GM18907 (cell line): Measurements from ENCODE around the gene ATP2A2.
"Not testable (repeated sequence)": the region's sequence is repeated elsewhere in the genome, so short reads cannot be mapped to it uniquely, and the experiment has no call there.

Experiments used
- ATAC-seq: cut with Tn5 transposase; IDR thresholded peaks from one replicate; pipeline ENCODE4 v1.9.1; 2021; ENCODE audit warnings: mild to moderate bottlenecking, moderate library complexity; ENCODE audit not compliant: unreplicated experiment

ATP2A2 gene

DNA sequence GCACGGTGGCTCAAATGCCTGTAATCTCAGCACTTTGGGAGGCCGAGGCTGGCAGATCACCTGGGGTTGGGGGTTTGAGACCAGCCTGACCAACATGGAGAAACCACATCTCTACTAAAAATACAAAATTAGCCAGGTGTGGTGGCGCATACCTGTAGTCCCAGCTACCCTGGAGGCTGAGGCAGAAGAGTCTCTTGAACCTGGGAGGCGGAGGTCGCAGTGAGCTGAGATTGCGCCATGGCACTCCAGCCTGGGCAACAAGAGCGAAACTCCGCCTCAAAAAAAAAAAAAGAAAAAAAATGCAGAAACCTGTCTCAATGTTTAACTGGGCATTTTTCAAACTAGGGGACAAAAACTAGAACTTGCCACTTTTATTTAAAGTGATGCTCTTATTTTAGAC, 59.2 kb downstream of the ATP2A2 start:
- ATAC-seq: not testable (repeated sequence)

DNA sequence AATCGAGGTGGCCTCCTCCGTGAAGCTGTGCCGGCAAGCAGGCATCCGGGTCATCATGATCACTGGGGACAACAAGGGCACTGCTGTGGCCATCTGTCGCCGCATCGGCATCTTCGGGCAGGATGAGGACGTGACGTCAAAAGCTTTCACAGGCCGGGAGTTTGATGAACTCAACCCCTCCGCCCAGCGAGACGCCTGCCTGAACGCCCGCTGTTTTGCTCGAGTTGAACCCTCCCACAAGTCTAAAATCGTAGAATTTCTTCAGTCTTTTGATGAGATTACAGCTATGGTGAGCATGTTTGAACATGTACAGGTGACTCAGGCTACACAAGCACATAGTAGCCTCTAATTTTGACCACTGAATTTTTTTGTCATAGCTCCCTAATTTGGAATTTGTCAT, 59.7 kb downstream of the ATP2A2 start:
- no peak for ATAC-seq

DNA sequence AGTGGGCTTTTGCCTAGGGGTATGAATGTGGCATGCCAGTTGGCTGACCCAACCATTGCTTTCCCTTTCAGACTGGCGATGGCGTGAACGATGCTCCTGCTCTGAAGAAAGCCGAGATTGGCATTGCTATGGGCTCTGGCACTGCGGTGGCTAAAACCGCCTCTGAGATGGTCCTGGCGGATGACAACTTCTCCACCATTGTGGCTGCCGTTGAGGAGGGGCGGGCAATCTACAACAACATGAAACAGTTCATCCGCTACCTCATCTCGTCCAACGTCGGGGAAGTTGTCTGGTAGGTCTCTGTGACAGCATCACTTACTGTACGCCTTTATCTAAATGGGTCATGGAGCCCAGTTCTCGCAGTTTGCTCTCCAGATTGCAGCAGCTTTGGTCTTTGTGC, 61.1 kb downstream of the ATP2A2 start:
- ATAC-seq: no peak

DNA sequence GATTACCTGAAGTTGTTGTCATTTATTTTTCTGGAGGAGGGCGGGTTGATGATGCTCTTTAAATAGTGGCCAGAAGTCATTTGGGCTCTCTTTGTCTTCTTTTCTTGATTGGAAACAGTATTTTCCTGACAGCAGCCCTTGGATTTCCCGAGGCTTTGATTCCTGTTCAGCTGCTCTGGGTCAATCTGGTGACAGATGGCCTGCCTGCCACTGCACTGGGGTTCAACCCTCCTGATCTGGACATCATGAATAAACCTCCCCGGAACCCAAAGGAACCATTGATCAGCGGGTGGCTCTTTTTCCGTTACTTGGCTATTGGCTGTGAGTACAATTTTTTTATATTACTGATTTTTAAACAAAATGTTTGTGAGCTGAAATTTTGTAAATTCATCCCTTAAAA, 62.1 kb downstream of the ATP2A2 start:
- no peak for ATAC-seq

DNA sequence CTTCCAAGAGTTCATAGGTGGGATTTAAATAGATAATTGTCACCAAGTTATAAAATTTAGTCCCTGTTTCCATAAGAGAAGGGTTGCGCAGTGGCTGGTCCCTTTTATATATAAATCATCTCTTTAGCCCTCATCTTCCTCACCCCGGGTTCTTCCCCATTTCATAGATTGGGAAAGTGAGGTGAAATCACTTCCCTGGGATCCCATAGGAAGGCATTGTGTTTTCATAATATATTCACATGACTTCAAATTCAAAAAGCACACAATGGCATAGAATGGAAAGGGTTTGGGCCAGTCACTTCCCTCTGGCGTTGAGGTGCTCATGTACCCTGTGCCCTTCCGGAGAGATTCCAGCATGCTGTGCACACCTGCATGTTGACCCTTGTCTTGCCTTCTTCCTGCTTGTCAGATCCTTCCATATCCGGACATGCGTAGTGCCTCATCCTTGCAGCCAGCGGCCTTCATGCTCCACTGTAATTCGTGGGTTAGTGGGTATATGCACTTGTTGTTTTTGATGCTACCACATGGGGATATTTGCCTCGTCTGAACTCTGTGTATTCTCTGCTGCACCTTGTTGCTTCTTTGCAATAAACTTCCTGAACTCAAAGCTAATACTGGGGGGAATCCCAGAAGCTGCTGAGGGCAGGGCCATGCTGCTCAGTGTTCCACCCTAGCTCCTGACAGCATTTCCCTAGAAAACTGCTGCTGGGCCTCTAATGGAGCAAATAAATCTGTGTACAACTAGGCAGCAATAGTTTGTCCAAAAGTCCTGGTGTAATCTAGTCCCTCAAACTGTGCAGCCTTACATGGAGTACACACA, 62.9 kb downstream of the ATP2A2 start:
- no peak for ATAC-seq

DNA sequence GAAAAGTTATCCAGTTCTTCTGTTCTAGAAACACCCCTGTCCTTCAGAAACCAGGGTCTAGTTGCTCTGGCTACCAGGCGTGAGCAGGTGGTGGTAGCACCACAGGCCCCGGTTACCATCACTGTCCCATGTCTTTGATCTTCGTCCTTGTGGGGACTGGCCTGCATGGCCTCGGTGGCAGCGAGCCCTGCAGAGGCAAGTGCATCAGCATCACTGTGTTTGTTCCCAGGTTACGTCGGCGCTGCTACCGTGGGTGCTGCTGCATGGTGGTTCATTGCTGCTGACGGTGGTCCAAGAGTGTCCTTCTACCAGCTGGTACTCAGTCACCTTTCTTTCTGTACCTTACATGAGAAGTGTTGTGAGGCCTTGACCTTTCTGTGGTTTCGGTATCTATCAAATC, 63.6 kb downstream of the ATP2A2 start:
- no peak for ATAC-seq

DNA sequence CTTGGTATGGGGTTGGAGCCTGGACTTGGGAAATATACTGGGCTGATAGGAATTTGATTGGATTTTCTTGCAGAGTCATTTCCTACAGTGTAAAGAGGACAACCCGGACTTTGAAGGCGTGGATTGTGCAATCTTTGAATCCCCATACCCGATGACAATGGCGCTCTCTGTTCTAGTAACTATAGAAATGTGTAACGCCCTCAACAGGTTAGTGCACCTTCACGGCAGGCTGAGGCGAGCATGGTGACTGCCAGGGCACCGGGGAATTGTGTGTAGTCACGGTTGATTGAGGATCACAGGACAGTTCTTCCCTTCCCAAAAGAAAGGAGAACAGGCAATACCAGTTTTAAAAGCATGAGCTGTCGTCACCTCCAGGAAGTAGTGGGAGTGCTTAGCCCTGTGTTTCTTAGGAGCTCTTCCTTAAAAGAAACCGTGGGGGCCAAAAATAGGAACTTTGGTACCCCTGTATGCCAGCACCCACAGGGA, 64.2 kb downstream of the ATP2A2 start:
- ATAC-seq: no peak

DNA sequence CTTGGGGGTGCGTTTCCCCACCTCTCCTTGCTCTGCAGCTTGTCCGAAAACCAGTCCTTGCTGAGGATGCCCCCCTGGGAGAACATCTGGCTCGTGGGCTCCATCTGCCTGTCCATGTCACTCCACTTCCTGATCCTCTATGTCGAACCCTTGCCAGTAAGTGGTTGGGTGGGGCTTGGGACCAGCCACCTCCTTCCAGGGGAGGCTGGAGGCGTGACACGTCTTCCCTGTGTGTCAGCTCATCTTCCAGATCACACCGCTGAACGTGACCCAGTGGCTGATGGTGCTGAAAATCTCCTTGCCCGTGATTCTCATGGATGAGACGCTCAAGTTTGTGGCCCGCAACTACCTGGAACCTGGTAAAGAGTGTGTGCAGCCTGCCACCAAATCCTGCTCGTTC, 64.9 kb downstream of the ATP2A2 start:
- ATAC-seq: no peak

DNA sequence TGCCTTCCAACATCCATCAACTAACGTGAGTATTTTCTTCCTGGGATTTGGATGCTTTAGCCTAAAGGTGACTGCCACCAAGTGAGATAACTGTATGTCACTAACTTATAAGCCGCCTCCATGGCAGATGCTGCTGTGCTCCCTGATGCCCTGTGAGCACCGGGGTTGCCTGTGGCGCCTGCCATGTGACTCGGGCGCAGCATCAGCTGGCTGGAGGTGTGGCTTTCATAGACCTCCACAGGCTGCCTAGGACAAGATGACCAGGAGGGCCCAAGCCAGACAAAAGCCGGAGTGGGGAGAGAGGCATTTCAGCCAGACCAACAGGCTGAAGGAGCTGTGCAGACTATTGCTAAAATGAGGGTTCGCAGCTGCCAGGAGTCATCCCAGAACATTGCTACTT, 66.7 kb downstream of the ATP2A2 start:
- no peak for ATAC-seq

DNA sequence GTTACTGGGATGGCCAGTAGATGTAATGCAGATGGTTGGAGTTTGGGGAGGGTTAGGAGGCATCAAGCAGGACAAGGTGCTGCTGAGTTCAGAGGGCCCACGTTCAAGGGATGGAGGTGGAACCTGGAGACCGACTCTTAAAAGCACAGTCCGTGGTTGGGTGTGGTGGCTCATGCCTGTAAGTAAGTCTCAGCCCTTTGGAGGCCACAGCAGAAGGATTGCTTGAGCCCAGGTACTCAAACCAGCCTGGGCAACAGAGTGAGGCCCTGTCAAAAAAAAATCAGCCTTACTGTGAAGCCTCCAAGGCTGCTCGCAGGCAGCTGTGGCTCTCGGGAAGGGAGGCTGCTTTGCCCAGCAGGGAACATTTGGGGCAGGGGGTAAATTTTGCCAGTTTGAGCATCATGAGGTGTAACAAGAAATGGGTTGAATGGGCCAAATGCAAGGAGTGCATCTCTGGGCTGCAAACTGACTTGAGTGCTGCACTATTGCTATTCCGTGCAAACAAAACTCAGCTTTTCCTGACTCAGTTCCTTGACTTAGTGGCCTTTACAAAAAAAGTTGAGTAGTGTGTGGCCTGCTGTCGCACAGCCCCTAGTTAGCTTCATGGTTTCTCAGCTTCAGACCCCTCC, 67.5 kb downstream of the ATP2A2 start:
- no peak for ATAC-seq

DNA sequence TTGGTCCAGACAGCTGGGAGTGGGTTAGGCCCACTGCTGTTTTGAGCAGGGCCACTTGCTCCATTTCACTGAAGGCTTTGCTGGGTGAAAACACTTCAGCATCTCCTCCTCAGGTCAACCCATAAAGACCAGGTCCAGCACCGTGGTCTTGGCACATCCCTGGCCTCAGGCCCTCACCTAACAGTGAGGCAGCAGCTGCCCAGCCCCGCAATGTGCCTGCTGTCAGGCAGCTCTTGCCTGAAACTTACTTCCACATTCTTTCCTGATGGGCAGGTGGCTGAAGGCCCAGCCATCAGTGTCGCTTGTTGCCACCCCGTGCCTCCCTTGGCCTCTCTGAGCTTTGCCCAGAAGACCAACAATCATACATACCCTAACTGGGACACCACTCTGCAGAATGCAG, 68.0 kb downstream of the ATP2A2 start:
- no peak for ATAC-seq

DNA sequence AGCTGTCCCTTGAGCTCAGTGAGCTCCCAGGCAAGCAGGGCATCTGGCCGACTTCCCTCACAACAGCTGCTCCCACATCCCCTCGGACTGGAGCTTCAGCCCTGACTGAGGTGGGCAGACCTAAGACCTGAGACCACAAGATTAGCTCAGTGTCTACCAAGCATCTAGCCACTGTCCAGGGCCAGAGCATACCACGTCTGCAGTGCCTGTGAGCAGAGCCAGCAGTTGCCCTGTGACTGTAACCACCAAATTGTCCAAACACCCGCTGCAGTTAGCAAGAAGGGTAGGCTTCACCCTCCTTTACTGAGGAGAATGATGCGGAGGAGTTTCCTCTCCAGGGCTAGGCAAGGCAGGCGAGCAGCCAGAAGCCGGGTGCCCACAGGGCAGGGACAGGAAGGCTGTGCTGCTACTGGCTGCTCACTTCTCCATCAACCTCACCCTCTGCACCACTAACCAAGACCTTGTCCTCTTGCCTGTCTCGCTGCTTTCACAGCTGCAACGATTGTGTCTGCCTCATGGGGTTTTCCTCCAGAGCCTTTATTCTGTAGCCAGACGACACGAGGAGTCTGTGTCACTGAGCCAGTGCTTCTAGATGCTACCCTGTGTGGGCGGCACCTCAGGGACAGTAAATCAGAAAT, 68.6 kb downstream of the ATP2A2 start:
- ATAC-seq: no peak

DNA sequence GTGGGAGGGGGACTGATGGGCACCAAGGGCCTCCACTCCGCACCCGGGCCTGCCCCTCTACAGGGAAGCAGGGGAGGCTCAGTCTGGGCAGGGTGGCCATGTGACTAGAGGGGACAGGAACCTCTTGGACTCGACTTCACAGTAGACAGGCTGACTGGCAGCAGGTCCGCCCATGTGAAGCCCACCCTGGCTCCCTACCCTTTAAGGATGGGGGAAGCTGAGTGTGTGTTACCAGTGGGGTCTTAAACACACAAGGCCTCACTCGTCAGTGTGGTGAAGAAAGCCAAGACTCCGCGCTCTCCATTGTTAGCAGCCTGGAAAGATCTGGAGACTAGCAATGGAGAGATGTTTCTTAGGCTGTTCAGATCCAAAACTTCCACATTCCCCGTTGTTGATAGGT, 70.1 kb downstream of the ATP2A2 start:
- no peak for ATAC-seq

DNA sequence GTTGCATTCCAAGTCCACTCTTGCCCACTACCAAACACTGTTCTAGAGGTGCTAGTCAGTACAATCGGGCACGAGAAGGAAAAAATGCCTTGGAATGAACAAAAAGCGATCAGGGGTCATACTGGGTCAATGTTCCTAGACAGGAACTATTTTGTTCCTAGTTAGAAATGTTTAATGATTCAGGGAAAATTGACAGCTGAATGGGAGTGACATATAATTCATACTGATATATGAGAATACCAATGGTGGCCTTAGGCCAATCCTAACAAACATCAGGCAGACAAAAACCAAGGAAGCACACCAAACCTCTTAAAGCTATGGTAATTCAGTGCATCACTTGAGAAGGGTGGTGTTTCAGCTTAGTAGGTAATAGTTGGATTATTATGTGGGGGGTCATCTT, 71.4 kb downstream of the ATP2A2 start:
- ATAC-seq: no peak

DNA sequence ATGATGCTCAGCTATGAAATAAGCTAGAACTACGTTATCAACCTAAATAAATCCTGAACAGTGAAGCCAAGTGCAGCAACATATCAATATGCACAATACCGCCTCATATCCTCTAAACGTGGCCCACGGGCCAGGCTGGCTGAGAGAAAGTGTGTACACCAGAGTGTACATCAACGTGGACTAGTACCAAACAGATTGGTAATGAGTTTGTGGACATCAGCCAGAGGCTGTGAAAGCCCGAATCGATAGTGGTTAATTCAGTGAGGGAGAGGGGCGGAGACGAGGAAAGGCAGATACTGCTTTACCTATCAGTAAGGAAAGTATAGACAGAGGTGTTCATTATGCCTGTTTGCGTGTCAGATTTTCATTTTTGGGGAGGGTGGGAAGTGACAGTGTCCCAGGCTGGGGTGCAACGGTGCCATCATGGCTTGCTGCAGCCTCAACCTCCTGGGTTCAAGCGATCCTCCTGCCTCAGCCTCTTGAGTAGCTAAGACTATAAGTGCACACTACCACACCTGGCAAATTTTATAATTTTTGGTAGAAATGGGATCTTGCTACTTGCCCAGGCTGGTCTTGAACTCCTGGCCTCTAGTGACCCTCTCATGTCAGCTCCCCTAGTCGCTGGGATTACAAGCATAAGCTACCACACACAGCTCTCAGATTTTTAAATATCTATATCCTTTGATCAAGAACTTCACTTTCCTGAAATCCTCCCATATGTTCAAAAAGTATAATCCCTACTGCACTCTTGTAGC, 72.3 kb downstream of the ATP2A2 start:
- ATAC-seq: no peak

DNA sequence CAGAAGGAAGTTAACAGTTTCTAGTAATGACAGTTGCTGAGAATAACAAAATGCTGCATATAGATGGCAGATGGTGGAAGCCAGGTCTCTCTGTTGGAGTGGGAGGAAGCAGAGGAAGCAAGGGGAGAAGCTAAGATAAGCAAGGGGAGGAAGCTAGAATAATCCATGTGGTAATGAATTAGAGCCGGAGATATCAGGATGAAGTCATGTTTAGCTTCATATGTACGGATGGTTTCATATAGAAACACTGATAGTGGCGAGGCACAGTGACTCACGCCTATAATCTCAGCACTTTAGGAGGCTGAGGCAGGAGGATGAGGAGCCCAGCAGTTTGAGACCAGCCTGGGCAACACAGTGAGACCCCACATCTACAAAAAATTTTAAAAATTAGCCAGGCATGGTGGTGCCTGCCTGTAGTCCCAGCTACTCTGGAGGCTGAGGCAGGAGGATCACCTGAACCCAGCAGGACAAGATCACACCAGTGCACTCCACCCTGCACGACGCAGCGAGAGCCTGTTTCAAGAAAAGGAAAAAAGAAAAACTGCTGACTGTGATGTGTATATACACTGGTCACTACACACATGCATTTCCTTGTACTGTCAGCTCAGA, 73.2 kb downstream of the ATP2A2 start:
- ATAC-seq: no peak

DNA sequence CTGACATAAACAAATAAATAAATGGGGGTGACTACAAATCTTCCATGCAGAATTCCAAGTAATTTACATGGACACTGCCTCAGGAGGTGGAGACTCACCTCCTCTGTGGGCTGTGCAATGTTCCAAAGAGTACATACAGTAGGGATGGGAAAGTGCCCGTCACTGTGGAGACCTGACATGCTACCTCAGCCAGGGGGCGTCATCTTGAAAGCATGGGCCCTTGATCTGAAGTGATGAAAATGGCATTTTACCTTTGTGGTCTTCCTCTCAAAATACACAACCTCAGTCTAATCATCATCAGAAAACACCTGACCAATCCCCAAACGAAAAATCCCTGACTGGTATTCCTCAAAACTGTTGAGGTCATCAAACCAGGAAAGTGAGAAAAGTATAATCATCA, 74.0 kb downstream of the ATP2A2 start:
- no peak for ATAC-seq

DNA sequence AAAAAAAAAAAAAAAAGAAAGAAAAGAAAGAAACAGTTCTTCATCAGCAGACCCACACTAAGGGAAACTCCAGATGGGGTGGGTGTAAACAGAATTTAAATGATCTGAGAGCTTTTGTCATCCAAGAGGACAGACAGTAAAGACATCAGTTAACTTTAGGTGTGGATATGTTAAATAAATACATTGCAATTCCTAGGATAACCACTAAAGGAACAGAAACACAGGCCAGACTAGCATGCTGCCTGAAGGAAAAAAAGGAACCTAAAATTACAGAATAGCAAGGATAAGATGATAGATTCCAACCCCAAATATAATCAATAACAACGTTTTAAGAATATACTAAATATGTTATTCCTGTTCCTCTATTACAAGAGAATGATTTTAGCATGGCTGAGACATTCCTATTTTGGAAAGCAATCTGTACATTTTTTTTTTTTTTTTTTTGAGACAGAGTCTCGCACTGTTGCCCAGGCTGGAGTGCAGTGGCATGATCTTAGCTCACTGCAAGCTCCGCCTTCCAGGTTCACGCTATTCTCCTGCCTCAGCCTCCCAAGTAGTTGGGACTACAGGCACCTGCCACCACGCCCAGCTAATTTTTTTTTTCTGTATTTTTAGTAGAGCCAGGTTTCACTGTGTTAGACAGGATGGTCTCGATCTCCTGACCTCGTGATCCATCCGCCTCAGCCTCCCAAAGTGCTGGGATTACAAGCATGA, 77.5 kb downstream of the ATP2A2 start:
- not testable (repeated sequence) for ATAC-seq

DNA sequence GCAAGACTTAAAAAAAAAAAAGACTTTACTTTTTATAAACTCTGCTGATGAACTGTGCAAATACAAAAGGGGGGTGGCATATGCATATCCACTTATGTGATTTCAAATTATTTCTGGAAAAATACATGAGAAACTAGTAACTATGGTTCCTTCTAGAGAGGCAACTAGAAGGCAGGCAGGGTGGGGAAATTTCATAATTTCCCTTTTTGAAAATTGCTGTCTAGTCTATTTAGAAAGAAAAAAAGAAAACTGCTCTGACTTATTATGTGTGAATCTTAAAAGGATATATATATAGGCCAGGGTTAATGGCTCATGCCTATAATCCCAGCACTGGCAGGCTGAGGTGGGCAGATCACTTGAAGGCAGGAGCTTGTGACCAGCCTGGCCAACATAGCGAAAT, 80.2 kb downstream of the ATP2A2 start:
- no peak for ATAC-seq
